Measurements from ENCODE around the gene IGSF9. TPM values are rescaled to one million over a fixed set of nuclear protein-coding genes. Genes with fewer than 3 reads are reported as not detected.

IGSF9 gene
- total and polyA plus RNA-seq, 10 of the 15 experiments (the other 5 are each of a cell fraction or from before 2014, with no cell fraction given), result 0.04 to 0.07 TPM; not detected in 8

- H3K4me1 ChIP-seq (ENCODE audit: control insufficient read depth, insufficient read depth, low read length), result peaks cover 6% of the 10 kb centered on the region
- ChIA-PET SMC1A (ENCODE audit: uncharacterized antibody, unreplicated experiment) (interaction anchor here (1.0 to 9.2 kb wide), 3 partner anchors 39 to 99 kb away, joined by 3 to 122 read pairs (median 7); no protein-coding TSS in a partner anchor), POLR2A (interaction anchor here (1.0 kb wide), 1 partner anchor 41 kb away, joined by 3 read pairs; no protein-coding TSS in a partner anchor), CTCF (interaction anchor here (1.6 to 22.4 kb wide), 4 partner anchors 10 to 132 kb away, joined by 3 to 422 read pairs (median 10); no protein-coding TSS in a partner anchor), RAD21 (ENCODE audit: unreplicated experiment) (interaction anchor here (2.1 to 12.4 kb wide), 2 partner anchors 9 to 77 kb away, joined by 12 to 113 read pairs; no protein-coding TSS in a partner anchor)
- 39% methylated on average over 13 of the region's 13 CpGs for WGBS (ENCODE audit: insufficient coverage, insufficient replicate concordance, low lambda C conversion rate, missing lambda C conversion rate)
- H3K36me3 ChIP-seq (ENCODE audit: control insufficient read depth in 2 of 2, insufficient read depth in 2 of 2, low read length in 1 of 2), result no peaks in the 10 kb centered on the region
- no peak overlapping the region for H3K9ac ChIP-seq (ENCODE audit: control insufficient read depth, insufficient read depth, low read length)
- no TSS peak for BruUV-seq (replicated peaks)
- no peak overlapping the region for H3K27ac ChIP-seq (ENCODE audit: control insufficient read depth, insufficient read depth)
- 0 out of 4 replicates have a peak, but pooled peaks cover 0 to 2% of the 10 kb centered on the region in 2 experiments for H3K27me3 ChIP-seq (replicated peaks in 1 of 2; ENCODE audit: control insufficient read depth in 2 of 2, insufficient read depth in 2 of 2, low read length in 1 of 2)
- H3K79me2 ChIP-seq (ENCODE audit: control insufficient read depth, insufficient read depth, low read length), result no peaks in the 10 kb centered on the region
- no peak overlapping the region for H2AFZ ChIP-seq (ENCODE audit: control insufficient read depth, low read depth, low read length)
- no peaks in the 10 kb centered on the region for H4K20me1 ChIP-seq (ENCODE audit: control insufficient read depth, insufficient read depth)
- no peak for ATAC-seq
- H3K4me3 ChIP-seq, result no peak overlapping the region
- in situ Hi-C loops (cut with MboI) (no loop called here), intact Hi-C loops (cut with micrococcal nuclease; ENCODE audit: unreplicated experiment) (no loop called here)
- DNase-seq (ENCODE audit: low read depth, low spot score), result no peak
- TF ChIP-seq TAF1 (IDR thresholded peaks at IDR 0.05; ENCODE audit: borderline replicate concordance, low read depth, low read length), result no peak
- TF ChIP-seq, protein P1, sequence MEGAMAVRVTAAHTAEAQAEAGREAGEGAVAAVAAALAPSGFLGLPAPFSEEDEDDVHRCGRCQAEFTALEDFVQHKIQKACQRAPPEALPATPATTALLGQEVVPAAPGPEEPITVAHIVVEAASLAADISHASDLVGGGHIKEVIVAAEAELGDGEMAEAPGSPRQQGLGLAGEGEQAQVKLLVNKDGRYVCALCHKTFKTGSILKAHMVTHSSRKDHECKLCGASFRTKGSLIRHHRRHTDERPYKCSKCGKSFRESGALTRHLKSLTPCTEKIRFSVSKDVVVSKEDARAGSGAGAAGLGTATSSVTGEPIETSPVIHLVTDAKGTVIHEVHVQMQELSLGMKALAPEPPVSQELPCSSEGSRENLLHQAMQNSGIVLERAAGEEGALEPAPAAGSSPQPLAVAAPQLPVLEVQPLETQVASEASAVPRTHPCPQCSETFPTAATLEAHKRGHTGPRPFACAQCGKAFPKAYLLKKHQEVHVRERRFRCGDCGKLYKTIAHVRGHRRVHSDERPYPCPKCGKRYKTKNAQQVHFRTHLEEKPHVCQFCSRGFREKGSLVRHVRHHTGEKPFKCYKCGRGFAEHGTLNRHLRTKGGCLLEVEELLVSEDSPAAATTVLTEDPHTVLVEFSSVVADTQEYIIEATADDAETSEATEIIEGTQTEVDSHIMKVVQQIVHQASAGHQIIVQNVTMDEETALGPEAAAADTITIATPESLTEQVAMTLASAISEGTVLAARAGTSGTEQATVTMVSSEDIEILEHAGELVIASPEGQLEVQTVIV (IDR thresholded peaks at IDR 0.05; ENCODE audit: borderline replicate concordance, partially characterized antibody), result no peak
- no peaks in the 10 kb centered on the region for H3K9me3 ChIP-seq (replicated peaks; ENCODE audit: control insufficient read depth, insufficient read depth, low read length)
- H3K4me2 ChIP-seq (ENCODE audit: control insufficient read depth, insufficient read depth), result no peak overlapping the region
- no peak for FAIRE-seq
These were observed 14.2 kb downstream of the IGSF9 start for GRCh38 chr1:159931101-159931794.
